ENCODE measurements around the gene ADM5. TPM values are rescaled to one million over a fixed set of nuclear protein-coding genes. Genes with fewer than 3 reads are reported as not detected.

The ADM5 gene
- total and polyA plus RNA-seq, 10 of the 15 experiments (the other 5 are each of a cell fraction or from before 2014, with no cell fraction given): 0.05 to 6.0 (median 1.2) TPM; not detected in 1

DNA sequence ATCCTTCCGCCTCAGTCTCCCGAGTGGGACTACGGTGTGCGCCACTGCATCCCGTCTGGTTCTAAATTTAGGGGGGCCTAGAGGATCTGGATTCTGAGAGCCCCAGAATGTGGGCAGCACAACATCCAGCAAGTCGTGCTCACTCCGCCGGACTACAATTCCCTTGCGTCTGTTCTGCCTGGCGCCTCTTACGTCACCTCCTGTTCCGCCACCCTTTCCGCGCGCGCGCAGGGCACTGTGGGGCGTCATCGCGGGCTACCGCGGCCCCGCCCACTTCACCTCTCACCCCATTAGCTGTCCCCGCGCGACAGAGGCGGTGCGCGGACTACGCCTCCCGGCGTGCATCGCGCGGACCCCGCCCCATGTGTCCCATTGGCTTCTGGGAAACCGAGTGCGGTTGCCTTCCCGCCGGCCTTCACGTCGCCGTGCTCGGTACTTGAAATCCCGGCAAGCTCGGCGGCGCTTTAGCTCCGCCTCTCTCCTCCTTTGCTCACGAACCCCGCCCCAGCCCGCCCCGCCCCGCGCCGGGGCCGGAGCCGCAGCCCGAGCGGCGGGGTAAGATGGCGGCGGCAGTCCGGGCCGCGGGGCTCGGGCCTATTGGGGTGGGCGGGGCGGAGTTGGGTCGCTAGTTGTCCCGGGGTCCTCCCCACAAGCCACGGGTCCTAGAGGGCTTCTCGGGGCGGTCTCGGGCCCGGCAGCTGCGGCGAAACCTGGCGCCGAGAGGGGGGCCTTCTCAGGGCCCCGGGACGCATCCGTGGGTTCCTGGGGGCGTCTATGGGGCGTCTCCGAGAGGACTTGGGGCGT lies 47.5 kb upstream of the ADM5 start, which contains the start of gene SCAF1 (continued):
- no peak; the same call in 1 of the 2 replicates for TF ChIP-seq MXI1 (IDR thresholded peaks at IDR 0.05; ENCODE audit: low read depth, low read length)
- peak in 1 of 2 experiments; percentile 61; a peak in 1 of 4 replicates for TF ChIP-seq SRF (IDR thresholded peaks at IDR 0.05; ENCODE audit: low read depth in 2 of 2, low read length in 2 of 2)
- TF ChIP-seq CREM (IDR thresholded peaks at IDR 0.05; ENCODE audit: low read depth): peak; percentile 98
- TF ChIP-seq CEBPB (IDR thresholded peaks at IDR 0.05; ENCODE audit: borderline replicate concordance in 1 of 2, low read depth in 2 of 2, low read length in 2 of 2): no peak
- TF ChIP-seq, protein P1, sequence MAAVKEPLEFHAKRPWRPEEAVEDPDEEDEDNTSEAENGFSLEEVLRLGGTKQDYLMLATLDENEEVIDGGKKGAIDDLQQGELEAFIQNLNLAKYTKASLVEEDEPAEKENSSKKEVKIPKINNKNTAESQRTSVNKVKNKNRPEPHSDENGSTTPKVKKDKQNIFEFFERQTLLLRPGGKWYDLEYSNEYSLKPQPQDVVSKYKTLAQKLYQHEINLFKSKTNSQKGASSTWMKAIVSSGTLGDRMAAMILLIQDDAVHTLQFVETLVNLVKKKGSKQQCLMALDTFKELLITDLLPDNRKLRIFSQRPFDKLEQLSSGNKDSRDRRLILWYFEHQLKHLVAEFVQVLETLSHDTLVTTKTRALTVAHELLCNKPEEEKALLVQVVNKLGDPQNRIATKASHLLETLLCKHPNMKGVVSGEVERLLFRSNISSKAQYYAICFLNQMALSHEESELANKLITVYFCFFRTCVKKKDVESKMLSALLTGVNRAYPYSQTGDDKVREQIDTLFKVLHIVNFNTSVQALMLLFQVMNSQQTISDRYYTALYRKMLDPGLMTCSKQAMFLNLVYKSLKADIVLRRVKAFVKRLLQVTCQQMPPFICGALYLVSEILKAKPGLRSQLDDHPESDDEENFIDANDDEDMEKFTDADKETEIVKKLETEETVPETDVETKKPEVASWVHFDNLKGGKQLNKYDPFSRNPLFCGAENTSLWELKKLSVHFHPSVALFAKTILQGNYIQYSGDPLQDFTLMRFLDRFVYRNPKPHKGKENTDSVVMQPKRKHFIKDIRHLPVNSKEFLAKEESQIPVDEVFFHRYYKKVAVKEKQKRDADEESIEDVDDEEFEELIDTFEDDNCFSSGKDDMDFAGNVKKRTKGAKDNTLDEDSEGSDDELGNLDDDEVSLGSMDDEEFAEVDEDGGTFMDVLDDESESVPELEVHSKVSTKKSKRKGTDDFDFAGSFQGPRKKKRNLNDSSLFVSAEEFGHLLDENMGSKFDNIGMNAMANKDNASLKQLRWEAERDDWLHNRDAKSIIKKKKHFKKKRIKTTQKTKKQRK (IDR thresholded peaks at IDR 0.05; ENCODE audit: low read depth, low read length): no peak
- no peak for TF ChIP-seq CBFB (IDR thresholded peaks at IDR 0.05; ENCODE audit: low read depth)
- no peak for TF ChIP-seq EZH2 (IDR thresholded peaks at IDR 0.05; ENCODE audit: borderline replicate concordance, control insufficient read depth, low read depth, low read length)
- TF ChIP-seq, protein P2, sequence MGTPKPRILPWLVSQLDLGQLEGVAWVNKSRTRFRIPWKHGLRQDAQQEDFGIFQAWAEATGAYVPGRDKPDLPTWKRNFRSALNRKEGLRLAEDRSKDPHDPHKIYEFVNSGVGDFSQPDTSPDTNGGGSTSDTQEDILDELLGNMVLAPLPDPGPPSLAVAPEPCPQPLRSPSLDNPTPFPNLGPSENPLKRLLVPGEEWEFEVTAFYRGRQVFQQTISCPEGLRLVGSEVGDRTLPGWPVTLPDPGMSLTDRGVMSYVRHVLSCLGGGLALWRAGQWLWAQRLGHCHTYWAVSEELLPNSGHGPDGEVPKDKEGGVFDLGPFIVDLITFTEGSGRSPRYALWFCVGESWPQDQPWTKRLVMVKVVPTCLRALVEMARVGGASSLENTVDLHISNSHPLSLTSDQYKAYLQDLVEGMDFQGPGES (IDR thresholded peaks at IDR 0.05): no peak; the same call in 1 of the 2 replicates
- peak; percentile 89 for TF ChIP-seq BACH1 (IDR thresholded peaks at IDR 0.05; ENCODE audit: borderline replicate concordance)
- no peak for TF ChIP-seq ZNF24 (IDR thresholded peaks at IDR 0.05)
- no peak for TF ChIP-seq CHD1 (IDR thresholded peaks at IDR 0.05; ENCODE audit: low read depth, low read length)
- peak in 1 of 2 experiments; percentile 34; a peak in 1 of 3 replicates for TF ChIP-seq EGR1 (IDR thresholded peaks at IDR 0.05; ENCODE audit: borderline replicate concordance in 1 of 2, low read depth in 2 of 2, low read length in 2 of 2)
- TF ChIP-seq BMI1 (IDR thresholded peaks at IDR 0.05; ENCODE audit: borderline replicate concordance): no peak
- TF ChIP-seq PML (IDR thresholded peaks at IDR 0.05; ENCODE audit: low read length): no peak
- no peak for TF ChIP-seq YBX1 (IDR thresholded peaks at IDR 0.05)
- TF ChIP-seq, protein P3, sequence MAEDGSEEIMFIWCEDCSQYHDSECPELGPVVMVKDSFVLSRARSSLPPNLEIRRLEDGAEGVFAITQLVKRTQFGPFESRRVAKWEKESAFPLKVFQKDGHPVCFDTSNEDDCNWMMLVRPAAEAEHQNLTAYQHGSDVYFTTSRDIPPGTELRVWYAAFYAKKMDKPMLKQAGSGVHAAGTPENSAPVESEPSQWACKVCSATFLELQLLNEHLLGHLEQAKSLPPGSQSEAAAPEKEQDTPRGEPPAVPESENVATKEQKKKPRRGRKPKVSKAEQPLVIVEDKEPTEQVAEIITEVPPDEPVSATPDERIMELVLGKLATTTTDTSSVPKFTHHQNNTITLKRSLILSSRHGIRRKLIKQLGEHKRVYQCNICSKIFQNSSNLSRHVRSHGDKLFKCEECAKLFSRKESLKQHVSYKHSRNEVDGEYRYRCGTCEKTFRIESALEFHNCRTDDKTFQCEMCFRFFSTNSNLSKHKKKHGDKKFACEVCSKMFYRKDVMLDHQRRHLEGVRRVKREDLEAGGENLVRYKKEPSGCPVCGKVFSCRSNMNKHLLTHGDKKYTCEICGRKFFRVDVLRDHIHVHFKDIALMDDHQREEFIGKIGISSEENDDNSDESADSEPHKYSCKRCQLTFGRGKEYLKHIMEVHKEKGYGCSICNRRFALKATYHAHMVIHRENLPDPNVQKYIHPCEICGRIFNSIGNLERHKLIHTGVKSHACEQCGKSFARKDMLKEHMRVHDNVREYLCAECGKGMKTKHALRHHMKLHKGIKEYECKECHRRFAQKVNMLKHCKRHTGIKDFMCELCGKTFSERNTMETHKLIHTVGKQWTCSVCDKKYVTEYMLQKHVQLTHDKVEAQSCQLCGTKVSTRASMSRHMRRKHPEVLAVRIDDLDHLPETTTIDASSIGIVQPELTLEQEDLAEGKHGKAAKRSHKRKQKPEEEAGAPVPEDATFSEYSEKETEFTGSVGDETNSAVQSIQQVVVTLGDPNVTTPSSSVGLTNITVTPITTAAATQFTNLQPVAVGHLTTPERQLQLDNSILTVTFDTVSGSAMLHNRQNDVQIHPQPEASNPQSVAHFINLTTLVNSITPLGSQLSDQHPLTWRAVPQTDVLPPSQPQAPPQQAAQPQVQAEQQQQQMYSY (CRISPR knock-in tag; IDR thresholded peaks at IDR 0.05): no peak
- TF ChIP-seq HDGF (IDR thresholded peaks at IDR 0.05): peak; percentile 95
- TF ChIP-seq HCFC1 (IDR thresholded peaks at IDR 0.05; ENCODE audit: low read length): peak; percentile 97
- no peak for TF ChIP-seq SMC3 (IDR thresholded peaks at IDR 0.05; ENCODE audit: borderline replicate concordance, low read length)
- TF ChIP-seq STAT3 (IDR thresholded peaks at IDR 0.05; ENCODE audit: low read depth, low read length): no peak
- TF ChIP-seq MYC (IDR thresholded peaks at IDR 0.05; ENCODE audit: insufficient read depth, insufficient read length, insufficient replicate concordance, low read length, severe bottlenecking): no peak
- no peak; the same call in 1 of the 2 replicates for TF ChIP-seq POLR2AphosphoS2 (IDR thresholded peaks at IDR 0.05; ENCODE audit: low read depth, low read length)
